Measurements from ENCODE around the gene STMN3. TPM values are rescaled to one million over a fixed set of nuclear protein-coding genes. Genes with fewer than 3 reads are reported as not detected.

Gene STMN3
- total and polyA plus RNA-seq, 10 of the 15 experiments (the other 5 are each of a cell fraction or from before 2014, with no cell fraction given): 0.09 to 3.6 (median 1.4) TPM; not detected in 1

DNA sequence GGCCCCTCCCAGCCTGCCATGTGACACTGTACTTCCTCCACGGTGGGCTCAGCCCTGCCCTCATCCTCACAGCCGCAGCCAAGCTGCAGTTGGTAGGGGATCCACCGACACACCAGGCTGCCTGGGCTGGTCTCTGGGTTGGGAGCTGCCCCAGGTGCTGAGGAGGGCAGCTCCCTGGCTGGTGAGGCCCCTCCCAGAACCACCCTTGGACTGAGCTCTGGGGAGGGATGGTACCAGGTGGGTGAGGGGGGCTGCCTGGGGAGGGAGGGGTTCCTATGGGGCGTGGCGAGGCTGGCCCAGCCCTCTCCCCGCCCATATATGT lies 43.0 kb upstream of the STMN3 start (continued):
- TF ChIP-seq, protein P1, sequence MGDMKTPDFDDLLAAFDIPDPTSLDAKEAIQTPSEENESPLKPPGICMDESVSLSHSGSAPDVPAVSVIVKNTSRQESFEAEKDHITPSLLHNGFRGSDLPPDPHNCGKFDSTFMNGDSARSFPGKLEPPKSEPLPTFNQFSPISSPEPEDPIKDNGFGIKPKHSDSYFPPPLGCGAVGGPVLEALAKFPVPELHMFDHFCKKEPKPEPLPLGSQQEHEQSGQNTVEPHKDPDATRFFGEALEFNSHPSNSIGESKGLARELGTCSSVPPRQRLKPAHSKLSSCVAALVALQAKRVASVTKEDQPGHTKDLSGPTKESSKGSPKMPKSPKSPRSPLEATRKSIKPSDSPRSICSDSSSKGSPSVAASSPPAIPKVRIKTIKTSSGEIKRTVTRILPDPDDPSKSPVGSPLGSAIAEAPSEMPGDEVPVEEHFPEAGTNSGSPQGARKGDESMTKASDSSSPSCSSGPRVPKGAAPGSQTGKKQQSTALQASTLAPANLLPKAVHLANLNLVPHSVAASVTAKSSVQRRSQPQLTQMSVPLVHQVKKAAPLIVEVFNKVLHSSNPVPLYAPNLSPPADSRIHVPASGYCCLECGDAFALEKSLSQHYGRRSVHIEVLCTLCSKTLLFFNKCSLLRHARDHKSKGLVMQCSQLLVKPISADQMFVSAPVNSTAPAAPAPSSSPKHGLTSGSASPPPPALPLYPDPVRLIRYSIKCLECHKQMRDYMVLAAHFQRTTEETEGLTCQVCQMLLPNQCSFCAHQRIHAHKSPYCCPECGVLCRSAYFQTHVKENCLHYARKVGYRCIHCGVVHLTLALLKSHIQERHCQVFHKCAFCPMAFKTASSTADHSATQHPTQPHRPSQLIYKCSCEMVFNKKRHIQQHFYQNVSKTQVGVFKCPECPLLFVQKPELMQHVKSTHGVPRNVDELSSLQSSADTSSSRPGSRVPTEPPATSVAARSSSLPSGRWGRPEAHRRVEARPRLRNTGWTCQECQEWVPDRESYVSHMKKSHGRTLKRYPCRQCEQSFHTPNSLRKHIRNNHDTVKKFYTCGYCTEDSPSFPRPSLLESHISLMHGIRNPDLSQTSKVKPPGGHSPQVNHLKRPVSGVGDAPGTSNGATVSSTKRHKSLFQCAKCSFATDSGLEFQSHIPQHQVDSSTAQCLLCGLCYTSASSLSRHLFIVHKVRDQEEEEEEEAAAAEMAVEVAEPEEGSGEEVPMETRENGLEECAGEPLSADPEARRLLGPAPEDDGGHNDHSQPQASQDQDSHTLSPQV (IDR thresholded peaks at IDR 0.05): no peak
- no peak for TF ChIP-seq STAT1 (conservative IDR thresholded peaks at IDR 0.05)
- no peak for TF ChIP-seq PAX5 (IDR thresholded peaks at IDR 0.05; ENCODE audit: borderline replicate concordance, low read depth, low read length)
- TF ChIP-seq SP1 (IDR thresholded peaks at IDR 0.05; ENCODE audit: low read depth, low read length): no peak
- TF ChIP-seq PAX8 (IDR thresholded peaks at IDR 0.05): no peak
- TF ChIP-seq, protein P2, sequence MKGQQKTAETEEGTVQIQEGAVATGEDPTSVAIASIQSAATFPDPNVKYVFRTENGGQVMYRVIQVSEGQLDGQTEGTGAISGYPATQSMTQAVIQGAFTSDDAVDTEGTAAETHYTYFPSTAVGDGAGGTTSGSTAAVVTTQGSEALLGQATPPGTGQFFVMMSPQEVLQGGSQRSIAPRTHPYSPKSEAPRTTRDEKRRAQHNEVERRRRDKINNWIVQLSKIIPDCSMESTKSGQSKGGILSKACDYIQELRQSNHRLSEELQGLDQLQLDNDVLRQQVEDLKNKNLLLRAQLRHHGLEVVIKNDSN (IDR thresholded peaks at IDR 0.05; ENCODE audit: borderline replicate concordance, extremely low read length, insufficient read depth, low read depth, low read length): peak; percentile 29
- no peak for TF ChIP-seq STAT3 (IDR thresholded peaks at IDR 0.05; ENCODE audit: low read depth, low read length)
